Measurements from ENCODE around the gene C2CD5. TPM values are rescaled to one million over a fixed set of nuclear protein-coding genes. Genes with fewer than 3 reads are reported as not detected.

Gene C2CD5
- total and polyA plus RNA-seq, 2 of the 13 experiments (the other 11 are each of a cell fraction or from before 2014, with no cell fraction given): 12.6 to 14.6 TPM

- H3K79me2 ChIP-seq (ENCODE audit: insufficient read depth, low read length): no peaks in the 10 kb centered on the region
- H2AFZ ChIP-seq (ENCODE audit: low read length): no peak overlapping the region
- H3K4me1 ChIP-seq (ENCODE audit: insufficient read depth, low read length): no peaks in the 10 kb centered on the region
- 81% methylated on average over 2 of the region's 2 CpGs for WGBS (ENCODE audit: low lambda C conversion rate)
- no peak overlapping the region for H3K4me3 ChIP-seq (replicated peaks in 1 of 3; ENCODE audit: insufficient read depth in 1 of 3, low read depth in 2 of 3, low read length in 3 of 3)
- TF ChIP-seq SAP130 (CRISPR knock-in tag; IDR thresholded peaks at IDR 0.05; ENCODE audit: low read depth) (no peak), ZBTB42 (CRISPR knock-in tag; IDR thresholded peaks at IDR 0.05) (no peak), TBX3 (IDR thresholded peaks at IDR 0.05; ENCODE audit: borderline replicate concordance) (no peak), KAT7 (CRISPR knock-in tag; IDR thresholded peaks at IDR 0.05; ENCODE audit: borderline replicate concordance) (no peak), KLF15 (CRISPR knock-in tag; IDR thresholded peaks at IDR 0.05; ENCODE audit: borderline replicate concordance) (no peak), KDM2A (CRISPR knock-in tag; IDR thresholded peaks at IDR 0.05; ENCODE audit: borderline replicate concordance, low read depth) (no peak)
- TF ChIP-seq, protein P1, sequence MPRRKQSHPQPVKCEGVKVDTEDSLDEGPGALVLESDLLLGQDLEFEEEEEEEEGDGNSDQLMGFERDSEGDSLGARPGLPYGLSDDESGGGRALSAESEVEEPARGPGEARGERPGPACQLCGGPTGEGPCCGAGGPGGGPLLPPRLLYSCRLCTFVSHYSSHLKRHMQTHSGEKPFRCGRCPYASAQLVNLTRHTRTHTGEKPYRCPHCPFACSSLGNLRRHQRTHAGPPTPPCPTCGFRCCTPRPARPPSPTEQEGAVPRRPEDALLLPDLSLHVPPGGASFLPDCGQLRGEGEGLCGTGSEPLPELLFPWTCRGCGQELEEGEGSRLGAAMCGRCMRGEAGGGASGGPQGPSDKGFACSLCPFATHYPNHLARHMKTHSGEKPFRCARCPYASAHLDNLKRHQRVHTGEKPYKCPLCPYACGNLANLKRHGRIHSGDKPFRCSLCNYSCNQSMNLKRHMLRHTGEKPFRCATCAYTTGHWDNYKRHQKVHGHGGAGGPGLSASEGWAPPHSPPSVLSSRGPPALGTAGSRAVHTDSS (CRISPR knock-in tag; conservative IDR thresholded peaks at IDR 0.05): no peak
- POLR2A ChIA-PET: no interaction called here
- intact Hi-C loops (cut with micrococcal nuclease; ENCODE audit: unreplicated experiment): no loop called here
- no peak for FAIRE-seq
- no peak for DNase-seq (ENCODE audit: low spot score)
- in situ Hi-C loops (cut with HindIII; ENCODE audit: extremely low pct_ligation_motif_present, low pct_unique_long_range_greater_than_20kb): no loop called here
- no peak for ATAC-seq
- H4K20me1 ChIP-seq (ENCODE audit: insufficient read depth, low read length): no peaks in the 10 kb centered on the region
- no peak overlapping the region for H3K27ac ChIP-seq (ENCODE audit: extremely low read length, insufficient read depth, low read length)
- no peaks in the 10 kb centered on the region for H3K9me3 ChIP-seq (ENCODE audit: low read length)
- no peak overlapping the region for H3K4me2 ChIP-seq (ENCODE audit: low read depth, low read length)
- BruUV-seq (replicated peaks): no TSS peak
- H3K36me3 ChIP-seq (replicated peaks in 1 of 2; ENCODE audit: control insufficient read depth in 1 of 2, insufficient read depth in 2 of 2, low read length in 2 of 2): no peaks in the 10 kb centered on the region
- H3K27me3 ChIP-seq (ENCODE audit: control insufficient read depth in 1 of 2, insufficient read depth in 2 of 2, low read length in 2 of 2): no peaks in the 10 kb centered on the region
- no peak overlapping the region for H3K9ac ChIP-seq (ENCODE audit: insufficient read depth, low read depth, low read length)
- CTCF ChIA-PET (ENCODE audit: low intra/inter-chr PET ratio, low total read pairs): no interaction called here
These were observed 44.9 kb downstream of the C2CD5 start for GRCh38 chr12:22499445-22499844.

DNA sequence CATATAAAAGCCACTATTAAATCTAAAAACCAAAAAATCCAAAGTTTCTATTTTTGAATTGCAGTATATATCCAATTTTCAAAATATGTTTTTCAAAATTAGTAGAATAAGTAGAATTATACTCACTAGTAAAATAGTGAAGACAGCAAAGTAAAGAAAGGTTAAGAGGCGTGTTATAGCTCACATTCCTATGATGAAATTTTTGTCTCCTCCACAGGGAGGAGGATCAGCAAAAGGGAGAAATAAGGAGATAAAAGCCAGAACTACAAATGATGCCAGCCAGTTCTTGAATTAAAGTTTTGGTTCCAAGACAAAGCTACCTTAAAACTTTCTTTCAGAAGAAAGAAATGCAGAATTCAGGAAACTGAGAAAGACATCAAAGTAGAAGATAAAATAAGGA lies 50.0 kb downstream of the C2CD5 start:
- H3K27me3 ChIP-seq (ENCODE audit: control insufficient read depth in 1 of 2, insufficient read depth in 2 of 2, low read length in 2 of 2): no peaks in the 10 kb centered on the region
- 98% methylated on average over 1 of the region's 1 CpG for WGBS (ENCODE audit: low lambda C conversion rate)
- no peak overlapping the region for H3K4me3 ChIP-seq (replicated peaks in 1 of 3; ENCODE audit: insufficient read depth in 1 of 3, low read depth in 2 of 3, low read length in 3 of 3)
- H3K4me2 ChIP-seq (ENCODE audit: low read depth, low read length): no peak overlapping the region
- POLR2A ChIA-PET: no interaction called here
- CTCF ChIA-PET (ENCODE audit: low intra/inter-chr PET ratio, low total read pairs): no interaction called here
- H3K4me1 ChIP-seq (ENCODE audit: insufficient read depth, low read length): no peaks in the 10 kb centered on the region
- no peaks in the 10 kb centered on the region for H4K20me1 ChIP-seq (ENCODE audit: insufficient read depth, low read length)
- DNase-seq (ENCODE audit: low spot score) (no peak), ATAC-seq (no peak), FAIRE-seq (no peak)
- no TSS peak for BruUV-seq (replicated peaks)
- H3K36me3 ChIP-seq (replicated peaks in 1 of 2; ENCODE audit: control insufficient read depth in 1 of 2, insufficient read depth in 2 of 2, low read length in 2 of 2): peaks cover 2 to 9% of the 10 kb centered on the region in 2 experiments; a peak in 3 of 5 replicates
- H3K79me2 ChIP-seq (ENCODE audit: insufficient read depth, low read length): no peaks in the 10 kb centered on the region
- no peak overlapping the region for H3K9ac ChIP-seq (ENCODE audit: insufficient read depth, low read depth, low read length)
- no peak overlapping the region for H3K27ac ChIP-seq (ENCODE audit: extremely low read length, insufficient read depth, low read length)
- in situ Hi-C loops (cut with HindIII; ENCODE audit: extremely low pct_ligation_motif_present, low pct_unique_long_range_greater_than_20kb): no loop called here
- intact Hi-C loops (cut with micrococcal nuclease; ENCODE audit: unreplicated experiment): no loop called here
- no peak overlapping the region for H2AFZ ChIP-seq (ENCODE audit: low read length)
- no peaks in the 10 kb centered on the region for H3K9me3 ChIP-seq (ENCODE audit: low read length)
- no peak for TF ChIP-seq KMT2B (CRISPR knock-in tag; IDR thresholded peaks at IDR 0.05)
- TF ChIP-seq ASH2L (IDR thresholded peaks at IDR 0.05; ENCODE audit: insufficient read length, low read depth, low read length): no peak
- TF ChIP-seq ZFY (CRISPR knock-in tag; IDR thresholded peaks at IDR 0.05): no peak
- no peak for TF ChIP-seq ZNF18 (CRISPR knock-in tag; IDR thresholded peaks at IDR 0.05; ENCODE audit: insufficient replicate concordance)
- TF ChIP-seq POGZ (CRISPR knock-in tag; IDR thresholded peaks at IDR 0.05): no peak
- no peak for TF ChIP-seq ARNTL (CRISPR knock-in tag; IDR thresholded peaks at IDR 0.05)
- TF ChIP-seq SATB2 (CRISPR knock-in tag; IDR thresholded peaks at IDR 0.05): no peak
- no peak for TF ChIP-seq KDM4B (CRISPR knock-in tag; IDR thresholded peaks at IDR 0.05)
- no peak for TF ChIP-seq ZNF296 (CRISPR knock-in tag; conservative IDR thresholded peaks at IDR 0.05)
- TF ChIP-seq MED13 (CRISPR knock-in tag; IDR thresholded peaks at IDR 0.05): no peak
- TF ChIP-seq ZNF605 (CRISPR knock-in tag; IDR thresholded peaks at IDR 0.05): no peak
- no peak for TF ChIP-seq ERF (CRISPR knock-in tag; IDR thresholded peaks at IDR 0.05)
- no peak for TF ChIP-seq GTF2F1 (IDR thresholded peaks at IDR 0.05; ENCODE audit: low read length)
